NCI-H82 treated with DMSO at 0.1 percent for 48 hours (cell line): Measurements from ENCODE around the gene REEP3.
"Not testable (repeated sequence)": the region's sequence is repeated elsewhere in the genome, so short reads cannot be mapped to it uniquely, and the experiment has no call there.

Experiments
- DNase-seq: peaks from one replicate; lab custom pipeline; 2025; ENCODE audit not compliant: unreplicated experiment; lab: John Stamatoyannopoulos, UW

The REEP3 gene

DNA sequence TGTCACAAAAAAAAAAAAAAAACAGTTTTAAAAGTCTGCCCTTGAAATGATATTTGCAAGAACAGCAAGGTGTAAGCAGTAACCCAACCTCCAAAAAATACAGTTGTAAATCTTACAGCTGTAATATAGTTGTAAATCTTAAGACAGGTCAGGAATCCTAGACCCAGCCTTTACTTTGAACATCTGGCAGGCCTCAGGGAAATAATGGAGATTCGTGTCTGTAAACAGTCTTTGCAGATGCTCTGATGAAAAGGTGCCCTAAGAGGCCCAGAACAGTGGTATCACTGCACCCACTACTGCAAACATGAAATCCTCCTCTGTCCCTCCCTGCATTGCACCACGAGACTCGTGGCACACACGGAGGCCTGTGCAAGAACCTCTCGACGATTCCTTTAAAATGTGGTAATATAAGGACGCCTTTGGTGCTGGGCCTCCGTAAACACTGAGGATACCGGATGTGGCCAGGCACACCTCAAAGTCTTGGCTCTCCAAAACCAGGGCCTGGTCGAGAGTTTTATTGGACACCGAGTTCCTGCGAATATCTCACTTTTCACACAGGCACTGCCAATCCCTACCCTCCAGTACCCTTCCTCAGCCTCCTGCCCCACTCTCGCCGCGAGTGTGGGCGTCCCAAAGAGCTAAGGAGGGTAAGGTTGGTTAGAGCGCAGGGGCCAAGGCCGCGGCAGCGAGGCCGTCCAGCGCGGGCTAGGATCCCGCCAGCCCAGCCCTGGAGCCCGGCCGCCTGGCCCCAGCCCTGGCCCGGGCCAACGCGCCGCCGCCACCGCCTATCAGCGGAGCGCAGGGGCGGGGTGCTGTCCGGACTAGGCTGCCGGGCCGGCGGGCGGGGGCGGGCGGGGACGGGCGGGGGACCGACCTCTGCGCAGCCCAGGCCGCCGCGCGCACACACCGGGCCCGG, at the start of gene REEP3:
Gene REEP3, plus strand, starts transcription at position 902 of the 916 bp plus-strand sequence. CDS start 145 bp downstream, outside the sequence.
- DNase-seq, result no peak

- DNase-seq, result no peak
Observed at GRCh38 chr10:63474488-63474887, 46.7 kb upstream of the REEP3 start.

- DNase-seq, result no peak
Observed at GRCh38 chr10:63477927-63478326, 43.3 kb upstream of the REEP3 start.

DNA sequence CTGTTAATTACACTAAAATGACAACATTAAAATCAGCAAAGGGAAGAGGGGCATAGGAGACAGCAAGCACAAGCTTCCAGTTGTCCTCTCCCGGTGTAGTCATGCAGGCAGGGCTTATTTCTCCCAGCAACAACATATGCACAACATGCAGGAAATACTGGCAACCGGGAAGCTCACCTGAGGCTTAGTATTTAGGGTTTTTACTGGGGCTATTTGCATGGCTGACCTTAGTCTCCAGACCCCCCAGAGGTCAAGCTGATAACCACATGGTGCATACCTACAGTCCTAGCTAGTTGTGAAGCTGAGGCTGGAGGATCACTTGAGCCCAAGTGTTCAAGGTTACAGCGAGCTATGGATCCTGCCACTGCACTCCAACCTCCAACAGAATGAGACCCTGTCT, 42.6 kb upstream of the REEP3 start:
- DNase-seq, result no peak

DNA sequence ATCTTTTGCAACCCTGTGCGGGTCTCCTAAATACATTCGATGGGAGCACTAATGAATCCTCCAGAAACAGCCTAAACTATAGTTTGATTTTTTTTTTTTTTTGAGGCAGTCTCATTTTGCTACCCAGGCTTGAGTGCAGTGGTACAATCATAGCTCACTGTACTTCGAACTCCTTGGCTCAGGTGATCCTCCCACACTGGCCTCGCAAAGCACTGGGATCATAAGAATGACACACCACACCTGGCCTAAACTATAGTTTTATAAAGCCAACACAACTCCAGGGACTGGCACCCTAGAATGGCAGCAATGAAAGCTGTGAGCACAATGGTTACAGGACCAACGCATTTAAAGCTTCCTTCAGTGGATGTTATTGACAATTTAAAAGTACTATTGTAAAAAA, 41.0 kb upstream of the REEP3 start:
- DNase-seq, result no peak

DNA sequence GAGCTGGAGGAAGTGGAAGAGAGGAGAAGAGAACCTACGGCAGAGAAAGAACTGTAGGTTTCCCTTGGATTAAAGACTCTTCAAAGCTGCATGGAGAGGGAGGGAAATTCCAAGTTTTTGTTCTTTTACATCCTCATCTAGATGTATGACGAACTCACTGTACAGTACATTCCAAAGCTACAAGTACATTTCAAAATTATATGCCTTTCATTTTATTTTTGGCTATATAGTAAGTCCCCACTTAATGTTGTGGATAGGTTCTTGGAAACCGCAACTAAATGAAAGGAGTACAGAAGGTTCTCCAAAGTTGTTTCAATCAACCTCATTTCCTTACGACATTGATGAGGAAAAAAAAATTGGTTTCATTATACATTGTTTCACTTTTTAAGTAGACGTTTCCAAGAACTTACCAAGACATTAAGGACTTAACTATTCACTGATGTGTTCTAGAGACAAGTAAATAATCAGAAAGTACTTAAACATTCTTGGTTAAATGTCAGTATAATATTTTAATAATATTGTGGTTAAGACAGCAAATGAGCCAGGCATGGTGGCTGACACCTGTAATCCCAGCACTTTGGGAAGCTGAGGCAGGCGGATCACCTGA, 39.3 kb upstream of the REEP3 start:
- no peak for DNase-seq

DNA sequence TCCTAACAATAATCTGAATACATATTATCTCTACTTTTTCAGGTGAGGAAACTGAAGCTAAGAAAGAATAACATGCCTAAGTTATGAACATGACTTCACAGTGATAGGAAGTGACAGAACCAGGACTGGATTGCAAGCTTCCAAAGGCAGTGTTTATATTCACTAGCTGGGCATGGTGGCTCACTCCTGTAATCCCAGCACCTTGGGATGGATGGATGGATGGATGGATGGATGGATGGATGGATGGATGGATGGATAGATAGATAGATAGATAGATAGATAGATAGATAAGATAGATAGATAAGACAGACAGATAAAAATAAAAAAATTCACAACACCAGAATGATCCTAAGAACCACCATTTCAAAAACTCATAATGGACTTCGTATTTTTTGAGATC, 37.2 kb upstream of the REEP3 start:
- no peak for DNase-seq

DNA sequence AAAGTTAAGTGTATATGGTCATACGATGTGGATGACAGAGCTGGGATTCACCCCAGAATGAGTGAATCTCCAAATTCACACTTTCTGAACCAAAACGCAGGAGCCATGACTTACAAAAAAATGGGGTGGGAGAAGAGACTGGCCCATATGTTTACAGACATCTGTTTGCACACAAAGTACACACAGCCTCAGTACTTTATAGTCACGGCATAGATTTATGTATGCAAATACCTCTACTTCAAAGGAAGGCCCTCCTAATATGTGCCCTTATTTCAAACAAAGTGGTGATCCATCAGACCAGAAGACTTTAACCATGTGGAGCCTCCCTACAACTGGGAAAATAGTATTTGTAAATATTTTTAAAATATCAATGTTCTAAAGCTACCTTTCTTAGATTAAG, 33.2 kb upstream of the REEP3 start:
- DNase-seq, result no peak

DNA sequence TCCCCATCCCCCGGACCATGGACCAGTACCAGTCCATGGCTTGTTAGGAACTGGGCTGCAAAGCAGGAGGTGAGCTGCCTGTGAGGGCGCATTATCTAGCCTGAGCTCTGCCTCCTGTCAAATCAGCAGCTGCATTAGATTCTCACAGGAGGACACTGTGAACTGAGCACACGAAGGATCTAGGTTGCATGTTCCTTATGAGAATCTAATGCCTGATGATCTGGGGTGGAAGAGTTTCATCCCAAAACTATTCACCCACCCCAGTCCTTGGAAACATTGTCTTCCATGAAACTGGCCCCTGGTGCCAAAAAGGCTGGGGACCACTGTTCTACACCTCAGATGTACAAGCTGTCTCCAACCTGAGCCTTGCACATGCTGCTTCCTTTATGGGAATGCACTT, 31.4 kb upstream of the REEP3 start:
- no peak for DNase-seq

GRCh38 chr10:63491588-63492316, 29.4 kb upstream of the REEP3 start:
- DNase-seq, result no peak

- not testable (repeated sequence) for DNase-seq
Observed at GRCh38 chr10:63492317-63492690, 28.9 kb upstream of the REEP3 start.

- no peak for DNase-seq
Observed at GRCh38 chr10:63493004-63493403, 28.2 kb upstream of the REEP3 start.

GRCh38 chr10:63494951-63495350, 26.2 kb upstream of the REEP3 start:
- no peak for DNase-seq

GRCh38 chr10:63496561-63496960, 24.6 kb upstream of the REEP3 start:
- no peak for DNase-seq

GRCh38 chr10:63497321-63497720, 23.9 kb upstream of the REEP3 start:
- DNase-seq, result no peak

DNA sequence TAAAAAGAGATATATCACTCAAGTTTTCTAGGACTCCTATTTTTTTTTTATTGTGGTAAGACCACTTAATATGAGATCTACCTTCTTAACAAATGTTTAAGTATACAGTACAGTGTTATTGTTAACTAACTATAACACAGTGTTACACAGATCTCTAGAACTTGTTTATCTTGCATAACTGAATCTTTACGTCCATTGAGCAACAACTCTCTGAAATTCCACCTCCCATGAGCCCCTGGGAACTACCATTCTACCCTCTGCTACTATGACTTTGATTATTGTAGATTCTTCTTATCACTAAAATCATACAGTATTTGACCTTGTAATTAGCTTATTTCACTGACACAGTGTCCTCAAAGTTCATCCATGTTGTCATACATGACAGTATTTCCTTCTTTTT, 22.5 kb upstream of the REEP3 start:
- DNase-seq, result no peak

GRCh38 chr10:63500551-63500950, 20.6 kb upstream of the REEP3 start:
- DNase-seq, result not testable (repeated sequence)

DNA sequence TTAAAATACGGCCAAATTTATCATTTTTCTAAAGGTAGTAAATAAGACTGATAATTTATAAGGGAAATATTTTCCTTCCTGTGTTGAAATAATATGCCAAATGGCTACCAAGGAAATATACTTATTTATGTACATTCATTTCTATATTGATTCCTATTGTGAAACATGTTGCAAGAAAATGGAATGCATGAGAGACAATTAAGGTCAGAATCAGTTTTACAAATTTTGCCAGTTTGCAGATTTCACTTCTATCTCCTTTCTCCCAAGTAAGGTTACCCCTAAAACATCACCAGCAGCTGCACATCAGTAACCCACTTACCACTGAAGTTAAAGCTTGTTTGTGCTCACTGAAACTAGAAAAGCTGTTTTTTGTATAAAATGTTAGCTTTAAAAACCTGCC, 19.2 kb upstream of the REEP3 start:
- no peak for DNase-seq

DNA sequence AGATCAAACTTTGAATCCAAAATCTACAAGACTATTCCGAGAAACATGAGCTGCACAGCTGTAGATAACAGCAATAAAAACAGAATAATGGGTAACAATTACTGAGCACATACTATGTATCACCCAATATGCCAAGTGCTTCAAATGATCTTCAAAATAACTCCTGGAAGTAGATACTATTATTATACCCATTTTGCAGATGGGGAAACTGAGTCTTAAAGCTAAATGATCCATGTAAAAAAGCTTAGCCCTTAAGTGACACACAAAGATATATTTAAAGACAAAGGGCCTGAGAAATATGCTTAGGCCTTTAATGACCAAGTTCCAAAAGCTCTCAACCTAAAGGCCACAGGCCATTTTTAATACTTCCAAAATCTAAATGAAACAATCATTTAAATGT, 18.4 kb upstream of the REEP3 start:
- no peak for DNase-seq

GRCh38 chr10:63503395-63503794, 17.8 kb upstream of the REEP3 start:
- DNase-seq, result no peak

DNA sequence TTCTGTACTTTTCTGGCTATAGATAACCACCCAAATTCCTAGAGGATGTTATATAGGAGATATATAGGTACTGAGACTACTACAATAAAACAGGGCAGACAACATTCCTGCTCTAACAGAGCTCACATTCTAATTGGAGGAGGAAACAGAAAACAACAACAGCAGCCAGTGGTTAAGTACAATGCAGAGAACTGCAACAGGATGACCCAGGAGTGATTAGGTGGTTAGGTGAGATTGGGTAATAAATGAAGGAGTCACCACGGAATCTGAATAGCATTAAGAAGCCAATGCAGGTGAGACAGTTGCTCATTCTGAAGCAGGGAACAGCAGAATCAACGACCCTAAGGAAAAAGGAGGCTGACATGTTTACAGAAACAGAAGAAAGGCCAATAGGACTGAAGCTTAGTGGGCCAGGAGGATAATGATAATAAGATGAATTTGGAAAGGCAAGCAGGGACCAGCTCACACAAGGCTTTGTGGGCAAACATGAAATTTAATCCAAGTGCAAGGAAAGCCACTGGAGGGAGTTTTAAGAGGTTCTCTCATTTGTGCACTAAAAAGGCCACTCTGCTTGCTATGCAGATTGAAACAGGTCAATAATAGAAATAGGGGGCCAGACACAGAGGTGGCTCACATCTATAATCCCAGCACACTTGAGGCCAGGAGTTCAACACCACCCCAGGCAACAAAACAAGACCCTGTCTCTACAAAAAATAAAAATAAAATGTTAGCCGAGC, 16.9 kb upstream of the REEP3 start:
- DNase-seq, result no peak
